Adrenal gland (tissue), 12 donors: ENCODE data around the gene MAGI2. TPM values are rescaled to one million over a fixed set of nuclear protein-coding genes. Genes with fewer than 3 reads are reported as not detected.

Experiments used
- DNase-seq, 7 donors: peaks; one replicate each; pipeline ENCODE4 v3.0.0-alpha.2; 2019 to 2020
- H3K27ac ChIP-seq, 5 donors: fragments of 200-600 bp; sonication (generic) in 4 of 5; 1 replicate in 3 of 5; 2 replicates in 2 of 5; pipeline versions ENCODE4 v1.5.1 to v1.8.0; 2016 to 2020; ENCODE audit warnings: mild to moderate bottlenecking in 1 of 5
- H3K27me3 ChIP-seq: fragments of 200-600 bp; 2 replicates; pipeline ENCODE4 v1.8.0; 2021
- H3K36me3 ChIP-seq, 2 donors: fragments of 200-600 bp; replicated peaks in 1 of 2; 1 replicate in 1 of 2; 2 replicates in 1 of 2; pipeline versions ENCODE4 v1.5.1 to v1.8.0; 2018 to 2022
- H3K4me1 ChIP-seq, 2 donors: fragments of 200-600 bp; replicated peaks in 1 of 2; 1 replicate in 1 of 2; 2 replicates in 1 of 2; pipeline versions ENCODE4 v1.5.1 to v1.8.0; 2018 to 2021
- H3K4me3 ChIP-seq, 4 donors: fragments of 200-600 bp; sonication (generic) in 3 of 4; one replicate each; pipeline ENCODE4 v1.5.1; 2016 to 2018
- H3K9me3 ChIP-seq, 3 donors: fragments of 200-600 bp; sonication (generic) in 1 of 3; replicated peaks in 1 of 3; 1 replicate in 2 of 3; 2 replicates in 1 of 3; pipeline versions ENCODE4 v1.5.1 to v1.8.0; 2016 to 2021
- POLR2A ChIP-seq, 2 donors: fragments of 450-650 bp; IDR thresholded peaks; one replicate each; pipeline ENCODE4 v1.6.1; 2017; ENCODE audit warnings: antibody characterized with exemption in 2 of 2, mild to moderate bottlenecking in 2 of 2, moderate library complexity in 1 of 2
- WGBS, 4 donors: extraction: QIAGEN DNeasy Blood & Tissue Kit in 2 of 4; methylation state at CpG; one replicate each; pipeline versions ENCODE4 v1.1.5 to v1.1.7; 2013 to 2017; 5-methylcytosine and 5-hydroxymethylcytosine counted together
- intact Hi-C, 2 donors: fragments of 100-400 bp; cut with DNase I; formaldehyde crosslinking; loops; one replicate each; pipeline versions ENCODE4 v1.14.1 to v1.15.0; 2022 to 2023
- polyA plus RNA-seq, 3 donors: library from polyadenylated mRNA; stranded (reverse); fragments of 200-250 nt in 2 of 3; fragments of 350-450 nt in 1 of 3; fragmentation: Illumina TruSeq in 1 of 3; extraction: RNeasy Lipid Tissue Mini Kit (QIAGEN cat#74804) in 1 of 3; gene quantifications; one replicate each; pipeline ENCODE4 v1.2.3, GENCODE V29; 2013 to 2014
- total RNA-seq, 9 donors: library from RNA; depleted of rRNA in 4 of 9; stranded (reverse); fragments of >200 nt in 4 of 9; fragments of 120-200 nt in 1 of 9; fragmentation: NEBNext Ultra II Directional in 1 of 9; extraction: Animal tissue kit (Norgen Biotek cat#: 25700) in 1 of 9; gene quantifications; one replicate each; pipeline versions ENCODE4 v1.1.0 to v1.2.4, GENCODE V29; 2013 to 2023
- TF ChIP-seq, protein P1 (sequence below), 6 experiments: fragments of 450-650 bp in 4 of 6; fragments of 200-600 bp in 2 of 6; sonication (generic) in 1 of 6; IDR thresholded peaks; 1 replicate in 5 of 6; 2 replicates in 1 of 6; pipeline versions ENCODE4 v1.5.1 to v1.8.0; 2016 to 2021; ENCODE audit warnings: antibody characterized with exemption in 6 of 6, mild to moderate bottlenecking in 2 of 6, moderate library complexity in 1 of 6
- donor health status: healthy with polysubstance abuse.
- donor health status: Bipolar disorder and iron deficiency.
- donor health status: DM: yes; HTN: yes; CAD: no.
- donor health status: DM: no; HTN: no; CAD: no.
- donor health status: DM: no; HTN: no; CAD: no.
- donor health status: DM: yes; HTN: yes; CAD: no.

MAGI2 gene
- total and polyA plus RNA-seq, 12 donors, result 3.2 to 37.1 (median 17.1) TPM

DNA sequence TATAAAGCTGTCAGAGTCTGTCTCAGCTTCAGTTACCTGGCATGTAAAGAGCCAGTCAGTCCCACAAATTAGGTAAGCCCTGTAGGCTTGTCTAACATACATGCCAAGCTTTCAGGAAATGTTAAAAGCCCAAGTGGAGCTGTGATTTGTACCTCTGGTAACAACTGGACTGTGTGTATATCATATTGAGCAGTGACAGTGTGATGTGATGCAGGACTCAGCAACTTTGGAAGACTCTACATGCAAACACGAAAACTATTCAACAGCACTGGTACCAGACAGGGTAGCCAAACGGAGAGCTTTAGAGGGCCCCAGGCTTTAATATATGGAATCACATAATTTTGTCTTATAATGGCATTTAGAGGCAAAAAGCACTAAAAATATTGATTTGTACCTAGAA is 1066.9 kb downstream of the MAGI2 start:
- intact Hi-C loops, result no loop called here
- H3K4me3 ChIP-seq, result no peak overlapping the region
- no peaks in the 10 kb centered on the region for H3K4me1 ChIP-seq
- no peaks in the 10 kb centered on the region for H3K27me3 ChIP-seq
- H3K27ac ChIP-seq, result no peak overlapping the region
- TF ChIP-seq, protein P1, sequence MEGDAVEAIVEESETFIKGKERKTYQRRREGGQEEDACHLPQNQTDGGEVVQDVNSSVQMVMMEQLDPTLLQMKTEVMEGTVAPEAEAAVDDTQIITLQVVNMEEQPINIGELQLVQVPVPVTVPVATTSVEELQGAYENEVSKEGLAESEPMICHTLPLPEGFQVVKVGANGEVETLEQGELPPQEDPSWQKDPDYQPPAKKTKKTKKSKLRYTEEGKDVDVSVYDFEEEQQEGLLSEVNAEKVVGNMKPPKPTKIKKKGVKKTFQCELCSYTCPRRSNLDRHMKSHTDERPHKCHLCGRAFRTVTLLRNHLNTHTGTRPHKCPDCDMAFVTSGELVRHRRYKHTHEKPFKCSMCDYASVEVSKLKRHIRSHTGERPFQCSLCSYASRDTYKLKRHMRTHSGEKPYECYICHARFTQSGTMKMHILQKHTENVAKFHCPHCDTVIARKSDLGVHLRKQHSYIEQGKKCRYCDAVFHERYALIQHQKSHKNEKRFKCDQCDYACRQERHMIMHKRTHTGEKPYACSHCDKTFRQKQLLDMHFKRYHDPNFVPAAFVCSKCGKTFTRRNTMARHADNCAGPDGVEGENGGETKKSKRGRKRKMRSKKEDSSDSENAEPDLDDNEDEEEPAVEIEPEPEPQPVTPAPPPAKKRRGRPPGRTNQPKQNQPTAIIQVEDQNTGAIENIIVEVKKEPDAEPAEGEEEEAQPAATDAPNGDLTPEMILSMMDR (IDR thresholded peaks at IDR 0.05), result no peak
- no peak for TF ChIP-seq POLR2A (IDR thresholded peaks at IDR 0.05)
- no peaks in the 10 kb centered on the region for H3K9me3 ChIP-seq
- 82 to 96% (median 88%) methylated on average over 2 of the region's 2 CpGs for WGBS, 4 donors
- no peak for DNase-seq
- H3K36me3 ChIP-seq, result no peaks in the 10 kb centered on the region

DNA sequence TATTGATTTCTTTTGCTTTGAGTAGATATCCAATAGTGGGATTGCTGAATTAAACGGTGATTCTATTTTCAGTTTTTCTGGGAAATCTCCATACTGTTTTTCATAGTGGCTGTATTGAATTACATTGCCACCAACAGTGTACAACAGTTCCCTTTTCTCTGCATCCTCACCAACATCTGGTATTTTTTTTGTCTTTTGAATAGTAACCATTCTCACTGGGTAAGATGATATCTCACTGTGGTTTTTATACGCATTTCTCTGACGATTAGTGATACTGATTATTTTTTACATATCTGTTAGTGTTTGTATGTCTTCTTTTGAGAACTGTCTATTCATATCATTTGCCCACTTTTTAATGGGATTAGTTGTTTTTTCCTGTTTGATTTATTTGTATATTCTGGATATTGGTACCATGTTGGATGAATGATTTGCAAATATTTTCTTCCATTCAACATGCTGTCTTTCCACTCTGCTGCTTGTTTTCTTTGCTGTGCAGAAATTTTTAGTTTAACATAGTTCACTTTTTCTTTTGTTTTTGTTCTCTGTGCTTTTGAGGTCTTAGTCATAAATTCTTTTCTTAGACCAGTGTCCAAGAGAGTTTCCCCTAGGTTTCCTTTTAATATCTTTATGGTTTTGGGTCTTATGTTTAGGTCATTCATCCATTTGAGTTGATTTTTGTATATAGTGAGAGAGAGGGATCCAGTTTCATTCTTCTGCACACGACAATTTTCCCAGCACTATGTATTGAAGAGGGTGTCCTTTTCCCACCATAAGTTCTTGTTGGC is 1070.2 kb downstream of the MAGI2 start:
- H3K9me3 ChIP-seq, result no peaks in the 10 kb centered on the region
- peaks cover 0 to 7% of the 10 kb centered on the region in 2 donors for H3K4me1 ChIP-seq
- 73 to 88% (median 82%) methylated on average over 4 of the region's 4 CpGs for WGBS, 4 donors
- no peaks in the 10 kb centered on the region for H3K27me3 ChIP-seq
- H3K36me3 ChIP-seq, result no peaks in the 10 kb centered on the region
- H3K4me3 ChIP-seq, result no peak overlapping the region
- no peak for DNase-seq
- no peak overlapping the region for H3K27ac ChIP-seq
- TF ChIP-seq, protein P1 (IDR thresholded peaks at IDR 0.05), result no peak
- intact Hi-C loops, result no loop called here

DNA sequence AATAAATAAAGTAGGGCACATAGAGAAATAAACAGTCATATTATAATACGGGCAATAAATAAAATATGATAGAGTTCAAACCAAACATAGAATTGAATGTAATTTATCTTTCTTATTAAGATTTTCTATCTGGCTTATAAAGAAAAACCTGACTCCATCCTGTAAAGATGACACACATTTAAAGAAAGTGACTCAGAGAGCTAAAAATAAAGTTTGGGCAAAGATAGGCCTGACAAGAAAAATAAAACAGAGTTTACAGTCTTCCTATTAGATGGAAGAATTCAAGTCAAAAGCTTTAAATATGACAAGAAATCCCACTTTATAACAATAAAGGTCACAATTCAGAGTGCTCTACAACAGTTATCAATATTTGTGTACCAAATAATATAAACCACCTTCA is 1074.3 kb downstream of the MAGI2 start:
- Histone ChIP-seq H3K4me1 (peaks cover 0 to 7% of the 10 kb centered on the region in 2 donors), H3K27ac (no peak overlapping the region), H3K36me3 (no peaks in the 10 kb centered on the region), H3K4me3 (no peak overlapping the region), H3K27me3 (no peaks in the 10 kb centered on the region), H3K9me3 (no peaks in the 10 kb centered on the region)
- TF ChIP-seq, protein P1 (IDR thresholded peaks at IDR 0.05), result no peak
- no peak for TF ChIP-seq POLR2A (IDR thresholded peaks at IDR 0.05)
- no peak for DNase-seq
- WGBS, 4 donors, result 74 to 86% (median 80%) methylated on average over 1 of the region's 1 CpG
- intact Hi-C loops, result no loop called here

DNA sequence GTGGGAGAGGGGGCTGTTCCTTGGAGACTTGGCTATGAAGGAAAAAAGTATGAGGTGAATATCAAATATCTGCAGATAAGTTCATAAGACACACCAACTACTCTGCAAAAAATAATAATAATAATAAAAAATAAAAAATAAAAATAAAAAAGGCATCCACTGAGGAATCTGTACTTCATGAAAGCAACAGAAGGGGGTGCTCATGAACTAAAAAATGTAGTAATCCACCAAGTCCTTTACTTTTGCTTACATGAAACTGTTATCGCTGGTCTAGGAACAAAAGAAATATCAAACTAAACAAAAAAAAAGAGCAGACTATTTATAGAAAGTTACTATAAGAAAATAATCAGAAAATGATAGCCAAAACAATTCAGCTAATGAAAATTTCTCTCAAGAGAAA is 1075.9 kb downstream of the MAGI2 start:
- no peak overlapping the region for H3K27ac ChIP-seq

More for the DNA sequence above, 1075.9 kb downstream of the MAGI2 start:
- H3K36me3 ChIP-seq, result no peaks in the 10 kb centered on the region
- intact Hi-C loops, result no loop called here
- peaks cover 0 to 7% of the 10 kb centered on the region in 2 donors for H3K4me1 ChIP-seq
- H3K4me3 ChIP-seq, result no peak overlapping the region
- TF ChIP-seq POLR2A (IDR thresholded peaks at IDR 0.05), result no peak
- TF ChIP-seq, protein P1 (IDR thresholded peaks at IDR 0.05), result no peak
- no peaks in the 10 kb centered on the region for H3K27me3 ChIP-seq
- no peak for DNase-seq
- 85 to 100% (median 94%) methylated on average over 1 of the region's 1 CpG for WGBS, 4 donors
- no peaks in the 10 kb centered on the region for H3K9me3 ChIP-seq
